ENCODE data around the gene NRCAM.

GRCh38 chr7:108122181-108122580 is 334.1 kb downstream of the NRCAM start:
- TF ChIP-seq CTCF (tag by site-specific recombination; IDR thresholded peaks at IDR 0.05): no peak
- no peak for TF ChIP-seq REST (tag by site-specific recombination; IDR thresholded peaks at IDR 0.05)
- no peak for TF ChIP-seq ZBTB48 (tag by site-specific recombination; IDR thresholded peaks at IDR 0.05)
- no peak for TF ChIP-seq RBAK (tag by site-specific recombination; IDR thresholded peaks at IDR 0.05)
- no peak for TF ChIP-seq ZNF488 (tag by site-specific recombination; IDR thresholded peaks at IDR 0.05)
